ENCODE data around the gene TMEM107.
"Not testable (repeated sequence)": the region's sequence is repeated elsewhere in the genome, so short reads cannot be mapped to it uniquely, and the experiment has no call there.

The TMEM107 gene

DNA sequence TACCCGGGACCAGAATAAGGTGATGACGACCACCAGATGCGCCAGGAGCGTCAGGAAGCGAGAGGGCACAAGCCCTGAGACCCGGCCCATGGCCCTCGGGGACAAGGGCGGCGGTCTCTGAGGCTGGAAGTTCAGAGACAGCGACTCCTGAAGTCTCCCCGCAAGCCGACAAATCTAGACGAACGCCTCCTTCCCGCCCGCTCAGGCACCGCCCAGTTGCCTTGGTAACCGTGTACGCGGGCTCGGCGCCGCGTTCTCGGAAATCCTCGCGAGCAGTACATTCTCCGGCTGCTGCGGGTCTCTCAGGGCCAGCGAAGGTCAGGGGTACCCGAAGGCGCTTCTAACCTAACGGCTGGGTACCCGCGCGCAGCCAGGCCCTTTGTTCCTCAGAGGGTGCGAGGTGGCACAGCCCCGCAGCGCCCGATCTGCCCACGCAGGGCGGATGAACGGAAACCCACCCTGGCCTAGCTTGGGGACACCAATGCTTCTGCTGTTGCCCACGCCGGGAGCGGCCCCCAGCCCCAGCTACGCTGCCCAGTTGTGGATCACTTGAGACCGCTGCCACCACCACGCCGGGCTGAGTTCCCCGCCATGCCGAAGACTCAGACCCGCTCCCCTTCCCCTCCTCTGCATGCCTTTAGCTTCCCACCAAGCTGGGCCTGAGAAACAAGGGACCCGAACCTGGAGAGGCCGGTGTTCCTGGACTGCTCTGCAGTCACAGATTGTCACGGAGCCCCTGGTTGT is at the start of gene TMEM107:
Gene TMEM107, minus strand, starts transcription at position 184 of the 744 bp plus-strand sequence. Its CDS starts 94 bp downstream, at position 90.
- DNase-seq = peak; percentile 73

DNA sequence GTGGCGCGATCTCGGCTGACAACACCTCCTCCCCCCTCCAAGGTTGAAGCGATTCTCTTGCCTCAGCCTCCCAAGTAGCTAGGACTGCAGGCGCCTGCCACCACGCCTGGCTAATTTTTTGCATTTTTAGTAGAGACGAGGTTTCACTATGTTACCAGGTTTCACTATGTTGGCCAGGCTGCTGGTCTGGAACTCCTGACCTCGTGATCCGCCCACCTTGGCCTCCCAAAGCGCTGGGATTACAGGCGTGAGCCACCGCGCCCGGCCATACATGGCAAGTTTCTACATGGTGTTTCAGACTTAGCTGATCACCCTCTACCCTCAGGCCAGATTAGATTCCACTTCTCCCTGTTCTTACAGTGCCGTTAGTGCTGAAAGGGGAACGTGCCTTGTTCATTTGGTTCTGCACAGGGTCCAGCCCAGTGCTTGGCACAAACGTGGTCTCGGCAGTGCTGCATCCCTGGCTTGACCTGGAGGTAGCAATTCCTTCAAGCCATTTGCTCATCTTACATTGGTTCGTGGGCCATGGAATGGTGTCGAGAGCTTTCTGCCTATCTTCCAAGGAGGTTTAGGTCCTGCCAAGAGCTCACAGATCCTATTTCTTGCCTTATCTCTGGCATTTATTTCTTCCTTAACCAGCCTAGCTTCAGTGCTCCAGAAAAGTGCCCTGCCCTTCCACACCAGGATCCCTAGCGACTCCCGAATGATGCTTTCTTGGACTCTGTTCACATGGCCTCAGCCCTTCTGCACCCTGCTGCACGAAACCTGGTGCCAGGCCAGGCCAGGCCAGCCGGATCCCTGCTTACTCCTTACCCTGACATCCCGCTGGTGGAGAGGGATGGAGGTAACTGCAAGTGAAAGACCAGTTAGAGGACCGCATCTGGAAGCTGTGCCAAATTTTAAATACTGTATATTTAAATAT is 49.0 kb upstream of the TMEM107 start:
- DNase-seq = no peak

DNA sequence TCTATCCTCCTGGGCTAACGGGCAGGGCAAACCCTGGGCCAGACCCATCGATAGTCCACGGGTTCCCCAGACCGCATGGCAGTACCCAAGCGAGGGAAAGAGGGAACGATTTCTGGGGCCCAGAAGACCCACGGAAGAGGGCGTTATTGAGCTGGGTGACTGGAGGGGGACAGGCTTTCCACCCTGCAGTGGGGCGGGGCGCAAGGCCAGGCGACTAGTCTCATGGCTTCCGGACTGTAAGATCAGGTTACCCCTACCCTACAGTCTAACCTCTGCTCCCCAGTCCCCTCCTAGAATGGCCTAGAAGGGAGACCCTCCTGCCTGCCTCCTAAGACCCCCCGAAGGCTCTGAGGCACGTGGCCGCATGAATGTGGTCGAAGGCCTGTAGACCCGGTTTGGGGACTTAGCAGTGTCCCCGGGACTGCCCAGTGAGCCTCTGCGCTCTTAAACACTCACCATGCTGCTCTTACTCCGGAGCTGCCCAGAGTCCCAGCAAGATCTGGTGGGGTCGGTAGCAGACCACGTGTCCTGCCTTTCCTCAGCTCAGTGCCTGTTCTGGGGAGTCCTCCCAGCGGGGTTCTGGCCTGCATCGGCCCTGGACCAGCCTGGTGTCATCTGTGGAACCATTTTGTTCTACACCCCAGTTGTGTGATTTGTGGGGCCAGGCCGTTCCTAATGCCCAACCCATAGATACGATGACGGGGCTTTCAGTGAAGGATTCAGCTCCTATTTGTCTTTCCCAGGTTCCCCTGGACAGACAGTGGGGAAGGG is 47.4 kb upstream of the TMEM107 start:
- DNase-seq = peak; percentile 10

DNA sequence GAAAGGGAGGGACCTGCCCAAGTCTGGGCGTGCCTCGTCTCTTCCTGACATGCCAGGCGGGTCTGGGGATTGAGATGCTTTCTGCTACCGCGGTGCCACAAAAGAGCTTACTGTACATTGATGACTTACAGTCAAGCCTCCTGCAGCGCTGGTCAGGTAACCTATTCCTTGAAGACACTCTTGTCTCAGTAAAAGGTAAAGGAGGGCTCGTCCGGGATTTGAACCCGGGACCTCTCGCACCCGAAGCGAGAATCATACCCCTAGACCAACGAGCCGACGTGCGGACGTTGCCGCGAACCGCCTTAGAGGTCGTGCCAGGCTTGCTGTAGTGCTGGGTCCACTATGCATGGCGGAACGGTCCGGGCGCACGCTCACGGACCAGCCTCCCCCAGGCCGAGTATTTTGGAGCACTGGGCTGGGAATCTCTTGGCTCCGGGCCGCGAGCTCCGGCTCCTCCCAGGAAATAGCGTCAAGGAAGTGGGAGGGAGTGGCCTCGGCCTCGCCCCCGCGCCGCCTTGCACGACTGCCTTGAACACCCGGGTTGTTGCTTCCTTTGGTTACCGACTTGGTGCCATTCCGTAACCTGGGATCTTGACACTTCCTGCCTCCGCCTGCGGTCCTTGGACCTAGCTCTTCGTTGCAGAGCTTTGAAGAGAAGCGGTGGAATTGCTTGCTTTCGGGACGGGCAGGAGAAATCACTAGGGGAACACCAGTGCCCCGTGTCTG is 46.6 kb upstream of the TMEM107 start:
- peak; percentile 68 for DNase-seq

DNA sequence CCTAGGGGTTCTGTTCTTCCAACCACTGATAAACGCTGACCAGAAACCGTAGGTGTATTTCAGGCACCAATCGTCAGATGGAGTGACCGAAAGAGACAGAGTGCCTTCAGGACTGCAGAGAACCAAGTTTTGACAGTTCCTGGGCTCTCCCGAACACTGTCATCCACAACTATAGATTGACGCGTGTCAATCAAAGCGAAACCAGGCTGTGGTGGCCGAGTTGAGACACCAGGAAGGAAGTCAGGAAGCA is 46.1 kb upstream of the TMEM107 start:
- no peak for DNase-seq

GRCh38 chr17:8221663-8222379 is 45.6 kb upstream of the TMEM107 start:
- peak; percentile 59 for DNase-seq

- DNase-seq = peak; percentile 68
Measured at GRCh38 chr17:8220783-8221662, 44.8 kb upstream of the TMEM107 start.

DNA sequence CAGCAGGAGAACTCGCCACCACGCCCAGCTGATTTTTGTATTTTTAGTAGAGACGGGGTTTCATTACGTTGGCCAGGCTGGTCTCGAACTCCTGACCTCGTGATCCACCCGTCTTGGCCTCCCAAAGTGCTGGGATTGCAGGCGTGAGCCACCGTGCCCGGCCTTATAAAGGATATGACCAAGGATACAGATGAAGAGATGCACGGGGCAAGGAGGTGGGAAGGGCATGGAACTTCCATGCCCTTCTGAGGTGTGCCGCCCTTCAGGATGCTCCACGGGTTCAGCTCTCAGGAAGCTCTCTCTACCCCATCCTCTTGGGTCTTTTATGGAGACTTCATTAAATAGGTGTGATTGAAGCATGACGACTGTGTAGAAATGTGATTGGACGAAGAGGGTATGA is 37.8 kb upstream of the TMEM107 start:
- DNase-seq = not testable (repeated sequence)

DNA sequence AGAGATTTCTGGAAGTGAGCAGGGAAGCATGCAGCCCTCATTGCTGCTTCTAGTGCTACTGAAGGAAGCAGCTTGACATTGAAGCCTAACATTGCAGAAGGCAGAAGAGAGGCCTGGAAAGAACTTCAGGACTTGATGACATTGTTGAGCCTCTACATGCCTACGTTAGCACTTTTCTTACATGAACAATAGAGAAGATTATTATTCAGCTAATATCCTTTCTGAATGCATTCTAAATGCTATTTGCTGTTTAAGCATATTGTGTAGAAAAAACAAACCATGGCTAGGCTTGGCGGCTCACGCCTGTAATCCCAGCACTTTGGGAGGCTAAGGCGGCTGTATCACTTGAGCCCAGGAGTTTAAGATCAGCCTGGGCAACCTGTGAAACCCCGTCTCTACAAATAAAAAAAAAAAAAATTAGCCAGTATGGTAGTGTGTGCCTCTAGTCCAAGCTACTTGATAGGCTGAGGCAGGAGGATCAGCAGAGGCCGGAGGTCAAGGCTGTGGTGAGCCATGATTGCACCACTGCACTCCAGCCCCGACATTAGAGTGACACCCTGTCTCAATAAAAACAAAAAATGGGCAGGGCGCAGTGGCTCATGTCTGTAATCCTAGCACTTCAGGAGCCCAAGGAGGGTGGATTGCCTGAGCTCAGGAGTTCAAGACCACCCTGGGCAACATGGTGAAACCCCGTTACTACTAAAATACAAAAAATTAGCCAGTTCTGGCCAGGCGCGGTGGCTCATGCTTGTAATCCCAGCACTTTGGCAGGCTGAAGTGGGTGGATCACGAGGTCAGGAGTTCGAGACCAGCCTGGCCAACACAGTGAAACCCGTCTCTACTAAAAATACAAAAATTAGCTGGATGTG is 36.4 kb upstream of the TMEM107 start:
- DNase-seq = no peak

DNA sequence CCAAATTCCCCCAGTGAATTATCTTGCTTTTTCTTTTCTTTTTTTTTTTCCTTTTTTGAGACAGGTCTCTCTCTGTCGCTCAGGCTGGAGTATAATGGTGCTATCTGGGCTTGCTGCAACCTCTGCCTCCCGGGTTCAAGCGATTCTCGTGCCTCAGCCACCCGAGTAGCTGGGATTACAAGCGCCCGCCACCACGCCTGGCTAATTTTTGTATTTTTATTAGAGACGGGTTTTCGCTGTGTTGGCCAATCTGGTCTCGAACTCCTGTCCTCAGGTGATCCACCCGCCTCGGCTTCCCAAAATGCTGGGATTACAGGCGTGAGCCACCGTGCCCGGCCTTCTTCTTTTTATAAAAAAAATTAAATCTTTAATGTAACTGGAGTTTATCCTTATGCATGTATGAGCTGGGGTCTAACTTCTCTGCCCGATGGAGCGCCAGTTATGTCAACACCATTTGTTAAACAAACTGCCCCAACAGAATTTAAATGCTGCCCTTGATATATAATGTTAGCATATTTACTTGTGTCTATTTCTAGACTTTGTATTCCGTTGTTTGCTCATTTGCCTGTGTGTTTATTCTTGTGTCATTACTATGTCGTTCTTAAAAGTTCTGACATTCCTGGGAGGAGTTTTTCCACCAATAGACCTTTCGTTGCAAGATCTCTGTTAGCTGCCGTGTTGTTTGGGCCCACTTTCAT is 34.7 kb upstream of the TMEM107 start:
- DNase-seq = no peak

DNA sequence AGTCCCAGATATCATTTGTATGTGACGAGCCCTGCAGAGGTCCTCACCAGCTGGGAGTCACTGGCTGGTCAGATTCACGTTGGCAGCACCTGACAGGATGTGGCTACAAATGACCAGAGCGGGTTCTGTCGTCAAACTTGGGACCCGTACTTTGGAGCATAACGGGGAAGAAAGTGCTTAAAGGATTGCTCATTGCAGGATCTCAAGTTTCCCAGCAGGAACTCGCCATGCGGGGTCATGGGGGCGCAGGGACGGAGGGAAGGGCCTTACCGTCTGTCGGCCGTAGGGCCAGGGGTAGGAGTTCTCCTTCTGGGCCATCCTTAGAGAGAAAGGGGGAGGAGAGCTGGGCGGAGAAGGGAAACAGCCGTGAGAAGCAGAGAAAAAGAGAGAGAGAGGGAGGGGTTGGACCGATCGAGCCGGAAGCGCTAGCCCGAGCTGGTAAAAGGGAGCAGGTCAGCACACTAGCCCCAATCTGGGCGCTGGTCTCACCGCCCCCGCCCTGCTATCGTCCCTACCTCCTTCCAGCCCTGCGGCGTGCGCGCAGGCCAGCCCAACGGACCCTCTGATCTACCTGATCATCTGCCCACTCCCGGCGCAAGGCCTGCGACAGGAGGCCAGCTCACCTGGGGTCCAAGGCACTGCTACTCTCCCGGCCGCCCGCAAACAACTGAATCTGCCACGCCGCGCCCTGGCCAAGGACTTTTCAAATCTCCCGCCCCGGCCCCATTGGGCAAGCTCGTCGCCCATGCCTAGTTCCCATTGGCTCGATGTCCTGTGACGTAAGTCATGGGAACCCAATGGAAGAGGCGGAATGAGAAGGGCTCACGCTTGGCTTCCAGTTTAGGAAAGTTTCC is 34.0 kb upstream of the TMEM107 start, which contains the start of gene AURKB:
Gene AURKB, minus strand, starts transcription at position 669 of the 854 bp plus-strand sequence. Its CDS starts 351 bp downstream, at position 318.
- DNase-seq = peak; percentile 87

DNA sequence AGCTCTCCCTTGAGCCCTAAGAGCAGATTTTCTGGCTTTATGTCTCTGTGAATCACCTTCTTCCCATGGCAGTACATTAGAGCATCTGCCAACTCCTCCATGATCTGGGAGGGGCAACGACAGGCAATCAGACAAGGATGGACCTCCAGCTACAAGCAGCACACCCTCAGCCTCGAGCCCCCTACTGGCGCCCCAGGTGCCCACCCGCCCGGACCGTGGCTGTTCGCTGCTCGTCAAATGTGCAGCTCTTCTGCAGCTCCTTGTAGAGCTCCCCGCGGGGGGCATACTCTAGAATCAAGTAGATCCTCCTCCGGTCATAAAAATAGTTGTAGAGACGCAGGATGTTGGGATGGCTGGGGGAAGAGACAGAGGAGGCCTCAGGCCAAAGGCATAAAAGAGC is 30.4 kb upstream of the TMEM107 start:
- DNase-seq = no peak

- DNase-seq = no peak
Measured at GRCh38 chr17:8204761-8205555, 28.8 kb upstream of the TMEM107 start.

GRCh38 chr17:8192070-8192815 is 16.1 kb upstream of the TMEM107 start:
- peak; percentile 77 for DNase-seq

DNA sequence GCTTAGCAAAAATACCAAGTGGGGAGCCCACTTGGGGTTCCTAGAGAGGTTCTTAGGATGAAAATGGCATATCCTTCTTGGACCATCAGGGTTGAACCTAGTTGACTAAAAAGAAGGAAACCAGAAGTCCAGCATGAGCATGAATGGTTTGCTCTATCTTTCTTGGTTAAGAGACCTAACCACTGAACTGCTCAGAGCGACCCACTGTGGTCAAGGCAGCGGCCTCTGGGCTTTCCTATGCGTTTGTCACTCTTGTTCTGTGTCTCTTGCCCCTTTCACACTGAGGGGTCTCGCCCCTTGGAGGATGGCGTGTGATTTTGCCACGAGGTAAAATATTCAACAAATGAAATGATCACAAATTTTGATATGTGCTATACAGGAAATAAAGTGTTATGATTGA is 14.3 kb upstream of the TMEM107 start:
- DNase-seq = no peak

DNA sequence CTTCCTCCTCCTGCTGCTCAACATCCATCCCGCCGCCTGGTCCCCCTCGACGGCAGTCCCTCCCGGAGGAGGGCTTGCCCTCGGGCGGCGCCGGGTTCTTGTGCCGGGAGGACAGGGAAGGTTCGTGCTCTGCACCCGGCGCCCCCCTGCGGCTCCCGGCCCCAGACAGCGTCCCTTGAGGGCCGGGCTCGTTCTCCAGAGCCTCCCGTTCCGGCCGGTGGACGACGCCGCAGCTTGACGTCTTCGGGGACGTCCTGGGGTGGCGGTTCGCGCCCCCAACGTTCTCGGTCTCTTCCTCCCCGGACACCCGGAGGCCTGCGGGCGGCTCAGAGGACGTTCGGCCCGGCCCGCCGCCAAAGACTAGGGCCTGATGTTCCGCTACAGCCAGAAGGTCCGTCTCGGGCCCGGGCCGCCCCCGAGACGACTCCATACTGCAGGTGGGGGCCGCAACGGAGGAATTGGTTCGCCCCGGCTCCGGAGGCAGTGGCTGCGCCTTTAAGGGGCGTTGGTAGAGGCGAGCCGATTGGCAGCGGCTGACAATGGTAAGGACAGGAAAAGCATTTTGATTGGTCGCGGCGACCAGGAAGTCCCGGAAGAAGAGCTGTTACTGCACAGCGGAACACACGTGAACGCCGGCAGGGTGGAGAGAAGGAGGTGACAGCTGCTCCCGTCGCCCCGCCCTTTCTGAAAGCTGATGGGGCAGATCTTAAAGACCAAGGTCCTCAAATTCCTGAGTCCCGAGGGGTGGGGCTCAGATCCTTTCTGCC is 13.7 kb upstream of the TMEM107 start, which contains the start of gene BORCS6:
Gene BORCS6, minus strand, starts transcription at position 470 of the 767 bp plus-strand sequence. Its CDS starts 40 bp downstream, at position 430.
- peak; percentile 86 for DNase-seq

Measured in COR-L47 (cell line).